Measurements from ENCODE around the gene HEG1. TPM values are rescaled to one million over a fixed set of nuclear protein-coding genes. Genes with fewer than 3 reads are reported as not detected.

HEG1 gene
- total and polyA plus RNA-seq, 8 donors, result 2.3 to 56.9 (median 21.5) TPM

DNA sequence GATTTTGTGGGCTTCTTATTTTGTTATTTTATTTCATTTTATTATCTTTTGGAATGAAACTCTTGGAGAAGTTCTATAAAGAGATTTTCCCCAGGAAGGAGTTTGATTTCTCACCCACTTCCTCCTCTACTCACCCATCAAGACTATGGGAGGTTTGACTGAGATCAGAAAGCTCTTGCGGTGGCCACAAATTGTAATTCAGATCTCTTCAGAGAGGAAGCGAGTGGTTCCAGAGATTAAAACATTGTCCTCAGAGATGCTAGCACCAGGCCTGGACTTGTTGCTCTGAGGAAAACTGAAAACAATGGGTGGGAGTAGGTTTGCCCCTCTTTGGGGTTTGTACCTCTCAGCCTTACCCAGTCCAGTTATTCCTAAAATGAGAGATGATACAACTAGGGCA lies 113.2 kb downstream of the HEG1 start:
- H3K36me3 ChIP-seq, result no peaks in the 10 kb centered on the region
- H3K9me3 ChIP-seq, result no peaks in the 10 kb centered on the region
- H3K27me3 ChIP-seq, result no peaks in the 10 kb centered on the region
- WGBS, 5 donors, result 86 to 94% (median 93%) methylated on average over 2 of the region's 2 CpGs
- no peak for TF ChIP-seq POLR2AphosphoS5 (IDR thresholded peaks at IDR 0.05)
- no peak for TF ChIP-seq POLR2A (IDR thresholded peaks at IDR 0.05)
- TF ChIP-seq EP300 (IDR thresholded peaks at IDR 0.05), result no peak
- TF ChIP-seq CTCF (IDR thresholded peaks at IDR 0.05), result no peak
- intact Hi-C loops (cut with DNase I; ENCODE audit: low total_unique reads), result no loop called here
- no peak for DNase-seq
- no peak overlapping the region for H3K4me3 ChIP-seq
- no peak overlapping the region for H3K27ac ChIP-seq
- no peaks in the 10 kb centered on the region for H3K4me1 ChIP-seq

DNA sequence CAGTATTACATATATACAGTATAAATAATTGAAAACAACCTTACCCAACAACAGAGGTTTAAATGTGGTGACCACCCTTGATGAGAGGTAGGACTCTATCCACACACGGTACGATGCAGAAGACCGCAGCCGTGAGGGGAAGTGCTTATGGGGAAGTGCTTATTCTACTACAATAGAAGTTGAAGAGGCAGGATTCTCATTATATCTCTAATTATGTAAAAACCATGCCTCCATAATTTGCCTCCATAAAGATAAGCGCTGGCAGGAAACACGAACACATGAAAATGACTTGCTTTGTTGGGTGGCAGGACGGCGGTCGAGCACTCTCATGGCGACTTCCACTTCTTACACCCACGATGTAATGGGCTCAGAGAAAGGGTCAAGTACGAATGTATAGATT lies 114.0 kb downstream of the HEG1 start:
- H3K9me3 ChIP-seq, result no peaks in the 10 kb centered on the region
- TF ChIP-seq CTCF (IDR thresholded peaks at IDR 0.05), result no peak
- no peak for TF ChIP-seq EP300 (IDR thresholded peaks at IDR 0.05)
- no peak for TF ChIP-seq POLR2A (IDR thresholded peaks at IDR 0.05)
- no peak for TF ChIP-seq POLR2AphosphoS5 (IDR thresholded peaks at IDR 0.05)
- H3K27ac ChIP-seq, result no peak overlapping the region

DNA sequence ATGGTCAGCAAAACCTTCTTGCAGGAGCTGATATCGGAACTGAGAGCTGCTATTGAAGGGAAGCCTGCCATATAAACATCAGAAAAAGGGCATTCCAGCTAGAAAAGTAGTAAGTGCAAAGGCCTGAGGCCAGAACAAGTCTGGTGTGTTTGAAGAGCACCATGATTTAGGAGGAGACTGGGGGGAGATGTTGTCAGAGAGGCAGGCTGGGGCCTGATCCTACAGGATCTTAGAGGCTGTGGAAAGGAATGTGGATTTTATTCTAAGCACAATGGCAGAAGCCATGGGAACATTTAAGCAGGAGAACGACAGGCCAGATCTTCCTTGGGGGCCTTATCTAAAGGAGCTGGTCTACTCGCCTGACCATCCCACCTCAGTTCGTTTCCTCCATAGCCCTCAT lies 116.1 kb downstream of the HEG1 start:
- Histone ChIP-seq H3K9me3 (no peaks in the 10 kb centered on the region), H3K27me3 (no peaks in the 10 kb centered on the region), H3K36me3 (no peaks in the 10 kb centered on the region), H3K4me1 (no peaks in the 10 kb centered on the region), H3K27ac (no peak overlapping the region), H3K4me3 (no peak overlapping the region)
- no peak for DNase-seq
- TF ChIP-seq POLR2A (IDR thresholded peaks at IDR 0.05), result no peak
- TF ChIP-seq POLR2AphosphoS5 (IDR thresholded peaks at IDR 0.05), result no peak
- TF ChIP-seq CTCF (IDR thresholded peaks at IDR 0.05), result no peak
- no peak for TF ChIP-seq EP300 (IDR thresholded peaks at IDR 0.05)
- intact Hi-C loops (cut with DNase I; ENCODE audit: low total_unique reads), result no loop called here
- 74 to 88% (median 86%) methylated on average over 4 of the region's 4 CpGs for WGBS, 5 donors

More for the DNA sequence above, 114.0 kb downstream of the HEG1 start:
- intact Hi-C loops (cut with DNase I; ENCODE audit: low total_unique reads), result no loop called here
- no peak for DNase-seq
- no peaks in the 10 kb centered on the region for H3K36me3 ChIP-seq
- H3K27me3 ChIP-seq, result no peaks in the 10 kb centered on the region
- H3K4me1 ChIP-seq, result no peaks in the 10 kb centered on the region
- H3K4me3 ChIP-seq, result no peak overlapping the region
- 83 to 90% (median 87%) methylated on average over 12 of the region's 12 CpGs for WGBS, 5 donors

DNA sequence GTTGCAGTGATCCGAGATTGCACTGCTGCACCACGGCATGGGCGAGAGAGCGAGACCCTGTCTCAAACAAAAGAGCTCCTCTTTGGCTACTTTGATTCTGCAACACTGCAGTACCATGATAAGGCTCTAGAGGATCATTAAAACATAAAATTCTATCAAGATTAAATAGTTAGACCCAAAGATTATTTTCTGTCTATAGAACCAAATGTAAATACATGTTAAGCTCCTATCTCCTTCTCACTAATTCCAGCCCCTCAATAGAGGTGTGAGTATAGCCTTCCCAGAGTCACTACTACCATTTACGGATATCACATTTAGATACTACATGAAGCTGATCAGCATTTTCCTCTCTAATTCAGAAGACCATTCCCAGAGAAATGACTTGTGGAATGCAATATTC lies 116.9 kb downstream of the HEG1 start:
- intact Hi-C loops (cut with DNase I; ENCODE audit: low total_unique reads), result no loop called here
- TF ChIP-seq POLR2AphosphoS5 (IDR thresholded peaks at IDR 0.05), result no peak
- no peak for TF ChIP-seq POLR2A (IDR thresholded peaks at IDR 0.05)
- no peak for TF ChIP-seq CTCF (IDR thresholded peaks at IDR 0.05)
- TF ChIP-seq EP300 (IDR thresholded peaks at IDR 0.05), result no peak

More for the DNA sequence above, 116.9 kb downstream of the HEG1 start:
- Histone ChIP-seq H3K4me1 (no peaks in the 10 kb centered on the region), H3K9me3 (no peaks in the 10 kb centered on the region), H3K4me3 (no peak overlapping the region), H3K27ac (no peak overlapping the region), H3K27me3 (no peaks in the 10 kb centered on the region), H3K36me3 (no peaks in the 10 kb centered on the region)
- 94 to 98% (median 95%) methylated on average over 5 of the region's 5 CpGs for WGBS, 5 donors
- DNase-seq, result no peak

Measured in stomach (tissue), 9 donors.